B cell (primary cell): ENCODE measurements around the gene TFAP2E. TPM values are rescaled to one million over a fixed set of nuclear protein-coding genes. Genes with fewer than 3 reads are reported as not detected.

Experiments used
- ATAC-seq: fragments of 200-7000 bp; cut with Tn5 transposase; one replicate; pipeline ENCODE4 v1.10.0; 2021; ENCODE audit warnings: low read depth, mild to moderate bottlenecking, moderate number of reproducible peaks, moderate library complexity
- CTCF ChIA-PET: fragments of 350-600 bp; sonication (Branson Sonifier 250); formaldehyde crosslinking; loops from one replicate; lab custom pipeline; 2021; ENCODE audit warnings: antibody characterized with exemption, inconsistent platforms; lab: Charles Lee
- POLR2A ChIA-PET: fragments of 350-600 bp; sonication (Branson Sonifier 250); formaldehyde crosslinking; loops from one replicate; lab custom pipeline; 2021; ENCODE audit warnings: antibody characterized with exemption; lab: Charles Lee
- DNase-seq: peaks from one replicate; pipeline ENCODE4 v3.0.0; 2013
- H2AFZ ChIP-seq: 2 replicates; pipeline ENCODE4 v1.6.1; 2012; ENCODE audit warnings: mild to moderate bottlenecking, low read depth, low read length; ENCODE audit not compliant: insufficient read depth, poor library complexity, severe bottlenecking
- H3K27ac ChIP-seq, 2 donors: 1 replicate in 1 of 2; 2 replicates in 1 of 2; pipeline ENCODE4 v1.5.1; 2012 to 2013; ENCODE audit warnings: low read length in 2 of 2, mild to moderate bottlenecking in 2 of 2, moderate library complexity in 1 of 2
- H3K27me3 ChIP-seq, 4 experiments: fragments of 200-600 bp in 1 of 4; sonication (generic) in 1 of 4; replicated peaks in 1 of 4; 1 replicate in 2 of 4; 2 replicates in 2 of 4; pipeline versions ENCODE4 v1.6.1 to v1.7.0; 2013 to 2016; ENCODE audit warnings: low read length in 3 of 4, mild to moderate bottlenecking in 2 of 4, mixed read lengths in 1 of 4, moderate library complexity in 1 of 4; ENCODE audit not compliant: insufficient read depth in 4 of 4, control insufficient read depth in 3 of 4; ENCODE audit errors: control extremely low read depth in 1 of 4
- H3K36me3 ChIP-seq, 2 experiments: replicated peaks in 1 of 2; 1 replicate in 1 of 2; 2 replicates in 1 of 2; pipeline versions ENCODE4 v1.6.1 to v1.7.1; 2013; ENCODE audit warnings: low read length in 1 of 2; ENCODE audit not compliant: insufficient read depth in 2 of 2, control insufficient read depth in 1 of 2; ENCODE audit errors: control extremely low read depth in 1 of 2, extremely low read depth in 1 of 2
- H3K4me1 ChIP-seq, 2 donors: fragments of 200-600 bp in 1 of 2; sonication (generic) in 1 of 2; 1 replicate in 1 of 2; 2 replicates in 1 of 2; pipeline versions ENCODE4 v1.5.1 to v1.6.1; 2013 to 2017; ENCODE audit warnings: low read length in 2 of 2; ENCODE audit not compliant: control insufficient read depth in 2 of 2, insufficient read depth in 2 of 2
- H3K4me2 ChIP-seq: replicated peaks from 2 replicates; pipeline ENCODE3; 2012; ENCODE audit warnings: mild to moderate bottlenecking, low read depth, low read length; ENCODE audit not compliant: poor library complexity, severe bottlenecking
- H3K4me3 ChIP-seq, 5 experiments: fragments of 200-600 bp in 1 of 5; sonication (generic) in 1 of 5; 1 replicate in 3 of 5; 2 replicates in 2 of 5; pipeline versions ENCODE4 v1.5.1 to v1.7.0; 2011 to 2016; ENCODE audit warnings: low read length in 4 of 5, mild to moderate bottlenecking in 4 of 5, low read depth in 2 of 5, control low read depth in 1 of 5, moderate library complexity in 1 of 5; ENCODE audit not compliant: insufficient read depth in 1 of 5; ENCODE audit errors: control extremely low read depth in 1 of 5, extremely low read depth in 1 of 5
- H3K79me2 ChIP-seq: fragments of 200-600 bp; sonication (generic); one replicate; pipeline ENCODE4 v1.6.0; 2016; ENCODE audit warnings: low read length; ENCODE audit not compliant: control insufficient read depth, insufficient read depth
- H3K9ac ChIP-seq: fragments of 200-600 bp; sonication (generic); 2 replicates; pipeline ENCODE4 v1.6.1; 2017; ENCODE audit warnings: mild to moderate bottlenecking, low read length, moderate library complexity
- H3K9me3 ChIP-seq, 3 donors: one replicate each; pipeline versions ENCODE4 v1.6.1 to v1.7.1; 2013; ENCODE audit warnings: low read length in 2 of 3; ENCODE audit not compliant: control insufficient read depth in 2 of 3, insufficient read depth in 1 of 3; ENCODE audit errors: control extremely low read depth in 1 of 3
- H4K20me1 ChIP-seq: 2 replicates; pipeline ENCODE4 v1.6.0; 2012; ENCODE audit warnings: mild to moderate bottlenecking, low read length; ENCODE audit not compliant: insufficient read depth, control insufficient read depth, poor library complexity, severe bottlenecking
- H3K27ac Mint-ChIP-seq: one replicate; pipeline ENCODE4 v1.8.0; 2021; ENCODE audit warnings: mixed read lengths
- H3K27me3 Mint-ChIP-seq: one replicate; pipeline ENCODE4 v1.8.0; 2021; ENCODE audit warnings: mixed read lengths
- H3K4me1 Mint-ChIP-seq: one replicate; pipeline ENCODE4 v1.8.0; 2021; ENCODE audit warnings: mixed read lengths
- H3K4me3 Mint-ChIP-seq: one replicate; pipeline ENCODE4 v1.8.0; 2021; ENCODE audit warnings: mixed read lengths
- H3K9me3 Mint-ChIP-seq: one replicate; pipeline ENCODE4 v1.8.0; 2022; ENCODE audit warnings: mixed read lengths; ENCODE audit not compliant: insufficient read depth
- CTCF ChIP-seq: fragments of 200-600 bp; IDR thresholded peaks from one replicate; pipeline ENCODE4 v1.8.0; 2022; ENCODE audit warnings: antibody characterized with exemption, mild to moderate bottlenecking
- EZH2 ChIP-seq: IDR thresholded peaks from 2 replicates; pipeline ENCODE4 v1.6.1; 2012; ENCODE audit warnings: borderline replicate concordance, low read depth, mild to moderate bottlenecking, moderate library complexity, low read length; ENCODE audit not compliant: insufficient read depth, poor library complexity, severe bottlenecking
- WGBS: methylation state at CpG from one replicate; pipeline ENCODE4 v1.1.5; 2013; ENCODE audit warnings: missing lambda C conversion rate; ENCODE audit not compliant: insufficient coverage; 5-methylcytosine and 5-hydroxymethylcytosine counted together
- intact Hi-C: fragments of 100-400 bp; cut with micrococcal nuclease; formaldehyde crosslinking; loops from one replicate; pipeline ENCODE4 v1.10.0; 2022
- polyA plus RNA-seq: library from polyadenylated mRNA; depleted of rRNA; stranded (reverse); fragments of >200 nt; gene quantifications from 2 replicates; pipeline ENCODE4 v1.2.3, GENCODE V29; 2012
- total RNA-seq, 2 donors: library from RNA; stranded (reverse); fragments of 120-200 nt in 1 of 2; gene quantifications; 1 replicate in 1 of 2; 2 replicates in 1 of 2; pipeline versions ENCODE4 v1.2.3 to v1.2.4, GENCODE V29; 2013 to 2022

TFAP2E gene
- total and polyA plus RNA-seq, 2 donors (not counting 1 experiment from before 2014, with no cell fraction given): 2.3 to 4.5 TPM

DNA sequence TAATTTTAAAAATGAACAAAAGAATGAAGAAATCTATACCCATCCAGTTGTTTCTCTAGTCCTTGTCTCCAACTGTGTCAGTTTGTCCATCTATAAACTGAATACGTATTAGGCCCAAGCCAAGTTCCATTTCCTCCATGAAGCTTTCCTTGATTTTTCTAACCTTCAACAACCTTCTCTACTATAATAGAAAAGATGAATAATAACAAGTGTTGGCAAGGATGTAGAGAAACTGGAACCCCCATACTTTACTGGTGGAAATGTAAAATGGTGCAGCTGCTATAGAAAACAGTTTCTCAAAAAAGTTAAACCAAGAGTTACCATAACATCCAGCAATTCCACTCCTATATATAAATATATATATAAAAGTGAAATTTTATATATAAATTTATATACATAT lies 26.5 kb upstream of the TFAP2E start:
- no CpG with 5 or more reads among the region's 1 CpG for WGBS
- Mint-ChIP-seq H3K27me3 (no peaks in the 10 kb centered on the region), H3K9me3 (no peaks in the 10 kb centered on the region), H3K4me1 (peaks cover 22% of the 10 kb centered on the region), H3K27ac (no peak overlapping the region), H3K4me3 (no peak overlapping the region)
- Histone ChIP-seq H3K36me3 (peaks cover 5 to 30% of the 10 kb centered on the region in 2 experiments), H3K9me3 (no peaks in the 10 kb centered on the region), H3K4me2 (no peak overlapping the region), H4K20me1 (peaks cover 13% of the 10 kb centered on the region), H2AFZ (no peak overlapping the region), H3K9ac (no peak overlapping the region), H3K79me2 (peaks cover 82% of the 10 kb centered on the region), H3K27ac (no peak overlapping the region), H3K4me1 (no peaks in the 10 kb centered on the region), H3K4me3 (no peak overlapping the region), H3K27me3 (no peaks in the 10 kb centered on the region)
- DNase-seq (no peak), ATAC-seq (no peak)
- intact Hi-C loops: no loop called here
- TF ChIP-seq EZH2 (no peak), CTCF (no peak)
- ChIA-PET CTCF (no interaction called here), POLR2A (no interaction called here)

- H3K79me2 ChIP-seq: peaks cover 55% of the 10 kb centered on the region
- no peaks in the 10 kb centered on the region for H3K27me3 ChIP-seq
- DNase-seq (no peak), ATAC-seq (no peak)
- peaks cover 15 to 26% of the 10 kb centered on the region in 2 donors for H3K4me1 ChIP-seq
- TF ChIP-seq EZH2 (no peak), CTCF (no peak)
- no peak overlapping the region for H3K4me3 ChIP-seq
- no peak overlapping the region for H2AFZ ChIP-seq
- 86% methylated on average over 1 of the region's 2 CpGs for WGBS
- no peaks in the 10 kb centered on the region for H3K9me3 ChIP-seq
- peaks cover 10 to 28% of the 10 kb centered on the region in 2 experiments for H3K36me3 ChIP-seq
- H3K27me3 Mint-ChIP-seq: no peaks in the 10 kb centered on the region
- no peak overlapping the region for H3K4me3 Mint-ChIP-seq
- peaks cover 34% of the 10 kb centered on the region for H3K4me1 Mint-ChIP-seq
- H3K27ac ChIP-seq: no peak overlapping the region
- ChIA-PET POLR2A (no interaction called here), CTCF (interaction anchor here (1.4 kb wide), 1 partner anchor 174 kb away, joined by 4 read pairs; no protein-coding TSS in a partner anchor)
- no peak overlapping the region for H3K9ac ChIP-seq
- intact Hi-C loops: loop anchor here (10.0 kb wide), 1 partner anchor 699 kb away; the partner anchor contains the start of gene SMIM12
- no peaks in the 10 kb centered on the region for H3K9me3 Mint-ChIP-seq
- H3K27ac Mint-ChIP-seq: no peak overlapping the region
- no peak overlapping the region for H3K4me2 ChIP-seq
- no peaks in the 10 kb centered on the region for H4K20me1 ChIP-seq
These were observed 19.3 kb upstream of the TFAP2E start for GRCh38 chr1:35553851-35554250.
